22Rv1 (cell line): ENCODE measurements around the gene PRELID2.

Experiments
- H3K27ac ChIP-seq: fragments of 450-650 bp; 2 replicates; pipeline ENCODE4 v1.5.1; 2017
- CTCF ChIP-seq: fragments of 450-650 bp; IDR thresholded peaks from 2 replicates; pipeline ENCODE4 v1.5.1; 2017; ENCODE audit warnings: mild to moderate bottlenecking
- ZFX ChIP-seq: fragments of 450-650 bp; IDR thresholded peaks from 2 replicates; pipeline ENCODE4 v1.6.1; 2017; ENCODE audit warnings: antibody characterized with exemption, borderline replicate concordance

Gene PRELID2

GRCh38 chr5:145775411-145775810, 59.7 kb downstream of the PRELID2 start:
- no peak for TF ChIP-seq ZFX
- no peak for TF ChIP-seq CTCF
- no peak overlapping the region for H3K27ac ChIP-seq

- H3K27ac ChIP-seq = no peak overlapping the region
These were observed 60.7 kb downstream of the PRELID2 start for GRCh38 chr5:145774442-145774841.

GRCh38 chr5:145772466-145772865, 62.7 kb downstream of the PRELID2 start:
- H3K27ac ChIP-seq = no peak overlapping the region
- TF ChIP-seq ZFX (no peak), CTCF (no peak)

More at GRCh38 chr5:145774442-145774841, 60.7 kb downstream of the PRELID2 start:
- TF ChIP-seq CTCF (no peak), ZFX (no peak)

- H3K27ac ChIP-seq = no peak overlapping the region
- TF ChIP-seq CTCF (no peak), ZFX (no peak)
These were observed 66.3 kb downstream of the PRELID2 start for GRCh38 chr5:145768863-145769262.

- no peak overlapping the region for H3K27ac ChIP-seq
- TF ChIP-seq CTCF = no peak
- TF ChIP-seq ZFX = no peak
These were observed 70.8 kb downstream of the PRELID2 start for GRCh38 chr5:145764325-145764724.

- TF ChIP-seq ZFX (no peak), CTCF (no peak)
- no peak overlapping the region for H3K27ac ChIP-seq
These were observed 72.3 kb downstream of the PRELID2 start for GRCh38 chr5:145762833-145763232.

- TF ChIP-seq ZFX (no peak), CTCF (no peak)
- H3K27ac ChIP-seq = no peak overlapping the region
These were observed 73.9 kb downstream of the PRELID2 start for GRCh38 chr5:145761254-145761653.
